T follicular helper cell (primary cell): ENCODE measurements around the gene IFT81.

Experiments used
- DNase-seq: peaks from one replicate; pipeline ENCODE4 v3.0.0-alpha.2; 2020; ENCODE audit warnings: low read depth

Gene IFT81

DNA sequence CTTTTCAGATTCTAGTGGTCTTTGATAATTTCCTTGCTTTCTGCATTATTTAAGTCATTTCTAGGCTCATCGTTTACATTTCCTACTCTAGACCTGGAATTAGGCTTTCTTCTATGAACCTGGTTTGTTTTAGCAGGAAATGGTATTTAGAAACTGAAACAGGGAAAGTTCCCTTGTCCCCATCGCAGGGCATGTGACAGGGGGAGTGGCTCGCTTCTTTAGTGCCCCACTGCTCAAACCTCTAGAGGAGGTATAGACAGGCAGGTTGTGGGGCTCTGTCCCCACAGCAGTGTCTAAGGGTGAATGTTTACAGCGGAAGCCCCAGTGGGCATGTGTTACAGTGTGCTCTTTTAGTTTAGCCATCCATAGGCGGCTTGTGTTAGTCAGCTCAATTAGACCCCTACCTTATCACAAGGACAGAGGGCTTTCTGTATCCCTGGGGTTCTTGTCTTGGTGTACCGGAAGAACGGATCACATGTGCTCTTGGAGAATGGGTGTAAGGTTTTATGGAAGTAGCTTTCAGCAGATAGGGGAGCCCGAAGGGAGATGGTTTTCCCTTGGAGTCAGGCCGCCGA lies 25.0 kb downstream of the IFT81 start:
- DNase-seq: no peak

DNA sequence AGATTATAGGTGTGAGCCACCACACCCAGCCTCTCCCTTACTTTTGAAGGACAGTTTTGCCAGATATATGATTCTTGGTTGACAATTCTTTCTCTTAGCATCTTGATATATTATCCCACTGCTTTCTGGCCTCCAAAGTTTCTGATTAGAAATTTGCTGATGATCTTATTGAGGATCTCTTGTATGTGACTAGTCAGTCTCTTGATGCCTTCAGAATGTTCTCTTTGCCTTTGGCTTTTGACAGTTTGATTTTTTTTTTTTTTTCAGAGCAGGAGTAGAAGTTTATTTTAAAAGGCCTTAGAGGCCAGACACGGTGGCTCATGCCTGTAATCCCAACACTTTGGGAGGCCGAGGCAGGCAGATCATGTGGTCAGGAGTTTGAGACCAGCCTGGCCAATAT lies 32.6 kb downstream of the IFT81 start:
- DNase-seq: no peak

DNA sequence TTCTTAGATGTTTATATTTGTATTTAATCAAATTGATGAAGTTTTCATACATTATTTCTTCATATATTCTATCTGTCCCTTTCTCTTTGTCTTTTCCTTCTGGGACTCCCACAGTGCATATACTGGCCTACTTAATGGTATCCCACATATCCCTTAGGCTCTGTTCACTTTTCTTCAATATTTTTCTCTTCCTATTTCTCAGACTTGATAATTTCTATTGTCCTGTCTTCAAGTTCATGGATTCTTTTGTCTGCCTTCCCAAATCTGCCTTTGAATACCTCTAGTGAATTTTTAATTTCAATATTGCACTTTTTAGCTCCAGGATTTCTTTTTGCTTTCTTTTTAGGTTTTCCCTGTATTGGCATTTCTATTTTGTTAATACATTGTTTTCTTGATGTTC lies 33.4 kb downstream of the IFT81 start:
- DNase-seq: no peak

DNA sequence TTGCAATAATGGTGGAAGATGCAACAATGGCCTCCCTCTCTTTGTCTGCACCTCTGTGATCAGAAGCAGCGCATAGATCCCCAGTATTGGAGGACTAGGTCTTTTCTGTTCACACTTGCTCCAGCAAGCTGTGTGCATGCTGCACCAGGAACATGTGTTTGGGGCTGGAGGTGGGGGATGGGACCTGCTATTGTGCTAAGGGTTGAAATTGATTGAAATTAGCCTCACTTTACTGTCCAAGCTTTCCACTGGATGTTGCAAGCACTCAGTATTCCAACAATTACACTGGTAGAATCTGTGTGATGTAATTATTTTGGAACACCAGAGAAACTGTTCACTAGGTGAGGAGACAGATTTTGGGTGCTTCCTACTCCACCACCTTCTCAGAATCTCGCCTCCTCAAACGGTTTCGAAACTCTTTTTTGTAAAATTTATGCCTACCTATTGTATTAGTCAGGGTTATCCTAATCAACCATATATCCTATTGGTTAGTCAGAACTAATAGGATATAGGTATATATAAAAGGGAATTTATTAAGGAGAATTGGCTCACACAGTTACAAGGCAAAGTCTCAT lies 35.6 kb downstream of the IFT81 start:
- no peak for DNase-seq

DNA sequence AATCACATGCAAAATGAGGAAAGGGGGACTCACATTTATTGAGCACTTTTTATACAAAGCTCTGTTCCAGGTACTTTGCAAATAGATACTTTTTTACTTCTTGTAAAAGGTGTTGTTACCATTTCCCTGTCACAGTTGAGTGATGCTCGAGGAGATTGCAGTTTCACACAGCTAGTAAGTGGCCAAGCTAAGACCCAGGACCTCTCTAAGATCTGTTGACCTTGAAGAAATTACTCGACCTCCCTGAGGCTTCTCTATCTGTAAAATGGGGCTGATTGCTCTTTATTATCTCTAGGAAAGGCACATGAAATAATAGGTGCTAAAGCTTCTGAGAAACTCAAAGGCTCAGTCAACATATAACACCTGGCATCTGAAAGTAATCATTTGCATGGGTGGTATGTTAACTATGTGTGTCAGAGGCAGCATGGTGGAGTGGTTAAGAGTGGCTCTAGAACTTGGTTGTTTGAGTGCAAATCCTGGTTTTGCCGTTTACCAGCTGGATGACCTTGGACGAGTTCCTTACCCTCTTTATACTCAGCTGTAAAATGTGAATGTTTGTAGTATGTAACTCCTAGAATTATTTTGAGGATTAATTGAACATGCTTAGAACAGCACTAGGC lies 41.5 kb downstream of the IFT81 start:
- no peak for DNase-seq

DNA sequence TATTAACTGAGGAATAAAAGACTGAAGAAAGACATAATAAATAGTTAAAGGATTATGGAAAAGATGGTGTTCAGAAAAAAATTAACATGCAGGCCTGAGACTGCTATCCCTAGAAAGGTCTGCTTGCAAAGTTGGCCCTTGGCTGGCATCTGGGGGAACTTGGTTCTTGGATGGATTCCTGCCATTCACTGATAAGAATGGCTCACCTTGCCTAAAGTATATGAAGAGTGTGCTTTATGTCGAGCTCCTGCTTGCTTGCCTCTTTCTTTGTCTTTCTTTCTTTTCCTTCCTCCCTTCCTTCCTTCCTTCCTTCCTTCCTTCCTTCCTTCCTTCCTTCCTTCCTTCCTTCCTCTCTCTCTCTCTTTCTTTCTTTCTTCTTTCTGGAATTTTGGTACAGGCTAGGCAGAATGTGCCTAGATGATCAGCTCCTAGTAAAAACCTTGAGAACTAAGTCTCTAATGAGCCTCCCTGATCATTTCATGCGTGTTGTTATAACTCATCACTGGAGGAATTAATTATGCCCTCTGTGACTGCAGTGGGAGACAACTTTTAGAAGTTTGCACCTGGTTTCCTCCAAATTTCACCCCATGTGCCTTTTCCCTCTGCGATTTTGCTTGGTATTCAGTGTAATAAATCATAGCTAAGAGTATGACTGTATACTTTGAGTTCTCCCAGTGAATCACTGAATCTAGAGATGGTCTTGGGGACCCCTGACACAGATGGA lies 44.7 kb downstream of the IFT81 start:
- DNase-seq: no peak

DNA sequence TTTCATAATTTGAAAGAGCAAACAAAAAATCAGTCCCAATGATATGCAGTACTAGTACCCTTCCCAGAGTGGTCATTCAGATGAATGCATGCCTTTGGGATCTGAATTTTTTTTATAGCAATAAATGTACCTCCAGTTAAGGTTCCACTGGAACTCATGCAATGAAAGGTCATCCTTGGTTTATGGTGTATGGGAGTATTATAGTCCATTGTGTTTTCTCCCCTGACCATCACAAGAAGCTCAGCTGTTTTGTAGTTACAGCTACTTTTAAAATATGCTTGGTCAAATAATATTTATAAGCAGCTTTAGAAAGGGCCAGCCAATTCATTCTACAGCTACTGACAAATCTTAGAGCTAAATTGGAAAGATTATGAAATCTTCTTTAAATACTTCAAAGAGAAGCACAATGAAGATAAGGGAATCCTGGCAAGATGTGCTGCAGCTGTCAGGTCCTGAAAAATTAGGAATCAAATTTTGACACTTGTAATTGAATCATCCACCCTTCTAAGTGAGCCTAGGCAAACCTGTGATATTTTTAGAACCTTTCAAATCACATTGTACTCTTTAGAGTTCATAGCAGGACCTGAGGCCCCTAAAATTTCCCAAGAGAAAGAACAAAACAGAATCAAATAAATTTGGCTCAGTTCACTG lies 46.5 kb downstream of the IFT81 start:
- DNase-seq: no peak

DNA sequence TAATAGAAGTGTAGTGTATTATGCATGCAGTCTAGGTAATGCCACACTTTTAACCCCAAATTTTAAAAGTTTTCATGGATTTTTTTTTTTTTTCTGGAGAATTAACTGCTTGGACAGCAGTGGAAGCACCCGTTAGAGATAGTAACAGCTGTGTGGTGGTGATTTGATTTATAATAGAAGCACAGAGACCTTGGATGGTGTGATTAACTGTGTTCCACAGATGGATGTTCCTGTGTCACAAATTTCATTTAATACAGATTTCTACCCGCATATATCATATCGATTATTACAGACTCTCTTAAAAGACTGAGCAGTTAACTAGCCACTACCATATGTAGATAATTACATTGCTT lies 47.0 kb downstream of the IFT81 start:
- no peak for DNase-seq

DNA sequence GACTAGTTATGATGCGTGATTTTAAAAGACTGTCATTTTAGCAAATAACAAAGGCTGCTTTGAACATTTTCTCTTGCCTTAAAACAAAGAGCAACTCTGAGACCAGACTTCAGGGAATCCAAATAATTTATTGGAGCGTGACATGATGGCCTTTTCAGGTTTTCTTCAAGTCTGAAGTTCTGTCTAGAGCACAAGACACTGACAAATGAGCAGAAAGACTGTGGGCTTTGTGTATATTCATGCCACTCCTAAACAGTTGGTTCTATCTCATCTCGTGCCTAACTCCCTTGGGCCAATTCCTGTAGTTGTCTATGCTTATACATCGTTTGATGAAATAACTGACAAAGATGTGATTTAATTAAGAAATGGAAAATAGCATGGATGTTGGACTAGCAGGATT lies 47.5 kb downstream of the IFT81 start:
- no peak for DNase-seq

DNA sequence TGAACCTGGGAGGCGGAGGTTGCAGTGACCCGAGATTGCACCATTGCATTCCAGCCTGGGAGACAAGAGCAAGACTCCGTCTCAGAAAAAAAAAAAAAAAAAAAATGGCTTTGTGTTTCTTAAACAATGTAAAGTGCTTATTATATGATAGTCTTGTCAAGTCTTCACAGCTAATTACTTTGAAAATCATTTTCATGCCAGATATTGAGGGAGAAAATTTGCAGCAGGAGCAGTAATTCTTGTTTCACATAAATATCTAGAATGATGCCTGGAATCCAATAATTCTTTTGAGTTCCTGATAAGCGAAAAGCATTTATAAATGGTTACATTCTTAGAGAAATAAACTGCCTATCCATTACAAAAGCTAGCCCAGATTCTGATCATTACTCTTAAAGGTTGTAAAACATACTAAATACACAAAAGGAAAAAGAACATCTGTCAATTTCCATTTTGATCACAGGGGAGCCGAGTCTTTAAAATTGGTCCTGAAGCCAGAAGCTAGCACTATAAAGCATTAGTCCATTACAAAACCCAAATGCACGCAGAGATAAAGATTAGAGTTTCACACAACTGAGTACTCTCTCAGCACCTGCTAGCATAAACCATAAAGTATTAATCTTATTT lies 50.3 kb downstream of the IFT81 start:
- no peak for DNase-seq

DNA sequence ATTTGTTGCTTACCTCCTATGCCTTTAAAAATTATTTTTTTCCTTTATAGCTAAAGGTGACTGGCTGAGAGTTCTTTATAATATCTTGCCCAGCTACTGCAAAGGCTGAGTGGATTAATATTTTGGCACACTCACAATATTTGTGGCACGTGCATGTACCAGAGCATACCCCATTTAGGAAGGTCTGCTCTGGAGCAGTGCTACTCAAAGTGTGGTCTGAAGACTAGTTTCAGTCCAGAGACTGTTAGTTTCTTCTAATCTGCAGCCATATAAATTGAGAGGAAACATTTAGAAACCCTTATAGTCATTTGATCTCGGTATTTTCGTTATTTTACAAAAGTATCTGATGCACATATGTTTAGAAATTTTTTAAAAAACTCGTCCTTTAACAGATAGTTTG lies 51.0 kb downstream of the IFT81 start:
- DNase-seq: no peak

DNA sequence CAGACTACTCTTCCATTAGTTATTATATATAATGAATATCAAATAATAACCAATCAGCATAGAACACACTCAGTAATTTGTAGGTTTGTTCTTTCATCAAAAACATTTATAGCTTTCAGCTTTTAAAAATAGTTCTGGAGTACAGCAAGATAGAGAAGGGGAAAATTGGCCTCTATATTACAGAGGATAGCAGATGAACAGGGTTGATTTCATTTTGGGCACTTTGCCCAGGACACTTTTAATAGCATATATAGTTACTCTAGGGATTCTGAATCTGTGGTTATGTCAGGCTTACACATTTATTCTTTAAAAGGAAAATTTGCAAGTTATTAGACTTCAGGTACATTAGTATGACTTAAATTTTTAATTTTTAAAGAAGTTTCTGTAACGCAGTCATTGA lies 52.6 kb downstream of the IFT81 start:
- no peak for DNase-seq

DNA sequence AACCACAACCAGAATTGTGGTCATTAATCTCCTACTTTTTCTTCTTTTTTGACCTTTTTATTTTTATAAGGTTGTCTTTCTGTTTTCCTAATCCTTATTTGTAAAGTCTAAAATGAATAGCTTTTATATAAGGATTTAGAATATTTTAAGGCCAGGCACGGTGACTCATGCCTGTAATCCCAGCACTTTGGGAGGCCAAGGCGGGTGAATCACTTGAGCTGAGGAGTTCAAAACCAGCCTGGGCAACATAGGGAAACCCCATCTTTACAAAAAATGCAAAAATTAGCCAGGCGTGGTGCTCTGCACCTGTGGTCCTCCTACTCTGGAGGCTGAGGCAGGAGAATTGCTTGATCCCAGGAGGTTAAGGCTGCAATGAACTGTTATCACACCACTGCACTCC lies 55.1 kb downstream of the IFT81 start:
- DNase-seq: no peak

DNA sequence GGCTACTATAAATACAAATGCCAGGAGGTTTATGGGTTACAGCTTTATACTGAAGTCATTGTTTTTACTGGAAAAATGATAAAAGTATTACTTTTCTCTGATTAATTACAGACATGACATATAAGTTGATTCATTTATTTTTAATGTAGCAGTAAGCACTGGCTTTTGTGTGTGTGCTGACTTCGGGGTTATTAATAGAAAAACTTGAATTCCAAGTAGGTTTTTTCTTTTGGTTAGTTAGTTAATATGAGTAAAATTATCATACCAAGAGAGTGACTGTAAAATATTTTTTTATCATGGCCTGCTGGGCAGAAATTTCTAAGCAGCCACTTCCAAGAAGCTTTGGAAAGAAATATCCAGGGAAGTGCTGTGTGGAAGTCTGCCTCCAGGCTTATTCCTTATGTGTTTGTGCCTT lies 56.4 kb downstream of the IFT81 start:
- DNase-seq: no peak

DNA sequence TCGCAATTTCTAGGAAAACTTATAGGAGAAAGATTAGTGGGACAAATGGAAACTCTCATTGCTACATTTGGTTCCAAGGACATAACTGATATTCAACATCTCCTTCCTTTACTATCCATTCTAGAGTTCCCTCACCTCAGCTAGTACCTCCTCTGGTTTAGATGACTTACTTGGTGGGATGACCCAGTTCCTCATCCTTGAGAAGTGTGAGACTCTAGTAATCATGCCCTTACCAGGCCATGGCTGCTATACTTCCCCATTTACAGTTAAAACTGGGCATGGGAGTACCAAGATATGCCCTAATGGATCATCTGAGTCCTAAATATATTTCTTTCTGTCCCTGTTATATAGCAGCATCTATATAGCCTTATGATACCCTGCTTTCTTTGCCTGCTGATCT lies 58.1 kb downstream of the IFT81 start:
- DNase-seq: no peak

DNA sequence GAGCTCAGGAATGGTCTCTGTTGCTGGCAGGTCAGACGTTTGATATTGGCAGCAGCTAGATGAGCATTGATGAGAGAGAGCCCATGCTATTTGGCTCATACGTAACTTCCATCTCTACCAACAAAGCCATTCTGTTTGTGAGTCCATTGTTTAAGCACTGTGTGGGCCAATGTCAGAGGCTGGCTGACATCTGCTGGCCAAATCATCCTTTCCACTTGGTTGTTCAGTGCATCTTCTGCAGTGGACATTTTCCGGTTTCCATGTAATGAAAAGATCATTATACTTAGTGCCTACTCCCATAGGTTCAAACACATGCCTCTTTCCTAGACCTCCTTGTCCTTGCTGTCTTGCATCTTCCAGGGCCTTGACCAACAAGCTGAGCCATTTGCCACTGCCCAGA lies 59.2 kb downstream of the IFT81 start:
- no peak for DNase-seq

DNA sequence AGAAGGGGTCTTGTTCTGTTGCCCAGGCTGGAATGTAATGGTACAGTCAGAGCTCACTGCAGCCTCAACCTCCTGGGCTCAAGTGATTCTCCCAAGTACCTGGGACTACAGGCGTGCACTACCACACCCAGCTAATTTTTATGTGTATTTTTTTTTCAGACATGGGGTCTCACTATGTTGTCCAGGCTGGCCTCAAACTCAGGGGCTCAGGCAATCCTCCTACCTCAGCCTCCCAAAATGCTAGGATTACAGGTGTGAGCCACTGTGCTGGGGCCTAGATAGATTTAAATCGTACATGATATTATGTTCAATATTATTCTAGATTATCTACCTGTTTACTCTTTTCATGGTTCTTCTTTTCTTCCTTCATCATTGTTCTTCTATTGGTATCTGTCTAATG lies 61.5 kb downstream of the IFT81 start:
- DNase-seq: no peak

DNA sequence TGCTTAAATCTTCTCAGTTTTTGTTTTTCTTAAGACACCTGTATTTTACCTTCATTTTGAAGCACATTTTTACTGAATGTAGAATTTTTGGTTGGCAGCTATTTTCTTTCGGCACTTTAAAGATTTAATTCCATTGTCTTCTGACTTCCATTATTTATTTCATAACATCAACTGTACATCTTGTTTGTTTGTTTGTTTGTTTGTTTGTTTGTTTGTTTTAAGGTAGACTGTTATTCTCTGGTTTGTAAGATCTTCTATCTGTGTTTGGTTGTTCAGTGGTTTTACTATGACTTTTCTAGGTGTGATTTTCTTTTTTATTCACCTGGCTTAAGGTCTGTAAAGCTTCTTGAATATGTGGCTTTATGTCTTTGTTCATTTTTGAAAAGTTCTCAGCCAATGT lies 61.9 kb downstream of the IFT81 start:
- no peak for DNase-seq

DNA sequence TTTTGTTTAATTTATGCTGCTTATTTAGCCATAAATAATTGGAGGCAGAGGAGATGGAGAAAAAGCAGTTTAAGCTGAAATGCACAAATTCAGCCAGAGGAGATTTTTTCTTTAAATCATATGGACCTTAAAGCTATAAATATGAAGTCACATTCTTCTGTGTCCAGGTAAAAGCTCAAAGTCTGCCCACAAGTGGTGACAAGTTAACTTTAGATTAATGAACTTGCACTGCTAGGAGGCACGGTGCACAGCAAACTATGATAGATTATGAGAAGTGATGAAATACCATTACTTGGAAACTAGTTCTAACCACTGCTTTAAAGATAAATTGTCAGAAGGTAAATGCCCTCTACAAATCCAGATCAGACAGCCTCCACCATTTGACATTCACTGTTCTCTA lies 69.0 kb downstream of the IFT81 start:
- DNase-seq: no peak

DNA sequence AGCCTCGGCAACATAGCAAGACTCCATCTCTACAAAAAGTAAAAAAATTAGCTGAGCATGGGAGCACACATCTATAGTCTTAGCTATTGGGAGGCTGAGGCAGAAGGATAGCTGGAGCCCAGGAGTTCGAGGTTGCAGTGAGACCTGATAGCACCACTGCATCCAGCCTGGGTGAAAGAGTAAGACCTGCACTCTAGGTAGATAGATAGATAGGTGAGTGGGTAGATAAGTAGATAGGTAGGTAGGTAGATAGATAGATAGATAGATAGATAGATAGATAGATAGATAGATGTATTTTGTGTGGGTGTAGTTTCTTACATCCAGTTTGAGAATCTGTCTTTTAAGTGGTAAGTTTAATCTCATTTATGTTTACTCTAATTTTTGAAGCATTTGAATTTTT lies 72.8 kb downstream of the IFT81 start:
- no peak for DNase-seq

DNA sequence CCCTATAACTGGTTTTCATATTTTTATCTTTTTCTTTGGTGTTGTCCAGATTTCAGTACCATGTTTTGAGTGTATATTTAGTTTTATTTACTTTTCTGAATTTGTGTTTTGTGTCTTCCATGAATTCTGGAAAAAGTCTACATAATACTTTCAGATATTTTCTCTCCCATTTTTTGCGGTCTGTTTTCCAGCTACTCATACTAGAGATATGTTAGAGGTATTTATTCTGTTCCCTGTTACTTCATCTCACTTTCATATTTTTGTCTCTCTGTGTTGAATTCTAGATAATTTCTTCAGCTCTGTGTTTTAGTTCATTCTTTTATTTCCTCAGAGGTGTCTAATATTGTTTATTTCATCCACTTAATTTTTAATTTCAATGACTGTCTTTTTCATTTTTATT lies 74.2 kb downstream of the IFT81 start:
- DNase-seq: no peak

DNA sequence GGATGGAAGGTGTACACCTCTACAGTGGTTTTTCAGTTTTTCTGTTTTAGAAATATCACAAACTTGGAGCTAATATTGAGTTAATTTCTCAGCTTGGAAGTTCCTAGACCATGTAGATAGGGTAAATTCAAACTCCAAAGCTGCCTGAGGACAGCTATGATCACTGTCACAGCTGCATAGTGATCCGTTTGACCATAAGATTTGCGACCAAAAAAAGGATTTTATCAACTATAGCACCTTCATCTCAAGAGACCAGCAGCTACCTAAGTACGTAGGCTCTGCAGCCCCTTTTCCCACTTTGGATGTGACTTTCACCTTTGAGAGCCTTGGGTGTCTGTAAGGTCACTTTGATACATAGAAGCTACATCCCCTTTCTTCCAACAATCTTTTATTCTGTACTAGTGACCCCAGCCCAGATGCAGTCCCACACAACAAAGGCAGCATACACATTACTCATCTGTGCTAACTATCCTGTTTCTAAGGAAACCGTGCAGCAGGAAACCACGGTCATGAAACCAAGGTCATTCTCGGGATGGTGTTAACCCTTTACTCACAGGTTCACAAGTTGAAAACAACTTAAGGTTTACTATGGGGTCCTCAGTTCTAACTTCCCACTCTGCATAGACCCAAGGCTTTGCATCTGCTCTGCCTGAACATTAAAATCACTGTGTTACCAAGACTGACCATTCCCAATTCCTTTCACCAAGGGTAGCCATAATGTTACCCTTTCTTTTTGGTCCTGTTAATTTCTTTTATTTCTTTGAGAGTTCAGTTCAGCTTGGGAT lies 75.4 kb downstream of the IFT81 start:
- DNase-seq: no peak
